ENCODE measurements around the gene OR52E1.

OR52E1 gene

DNA sequence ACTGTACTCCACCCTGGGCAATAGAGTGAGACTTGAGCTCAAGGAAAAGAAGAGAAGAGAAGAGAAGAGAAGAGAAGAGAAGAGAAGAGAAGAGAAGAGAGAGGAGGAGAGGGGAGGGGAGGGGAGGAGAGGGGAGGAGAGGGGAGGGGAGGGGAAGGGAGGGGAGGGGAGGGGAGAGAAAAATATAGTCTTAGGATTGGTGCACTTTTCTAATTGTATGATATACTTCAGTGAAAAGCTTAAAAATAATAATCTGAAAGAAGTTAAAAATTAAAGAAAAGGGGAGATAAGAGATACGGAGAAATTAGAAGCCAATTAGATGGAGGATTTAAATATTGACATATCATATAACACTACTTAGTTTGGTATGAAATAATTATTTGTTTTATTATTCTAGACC, 49.5 kb downstream of the OR52E1 start:
- no peak for DNase-seq

Data from activated CD4-positive, alpha-beta T cell treated with anti-CD3 and anti-CD28 coated beads, Interleukin-2, amount 50 U/mL, for 1 hour (primary cell).